A549 (cell line): ENCODE results near the gene ARHGEF26.

Source experiments
- CTCF ChIP-seq: fragments of >200 bp; sonication (Bioruptor Twin); formaldehyde crosslinking; IDR thresholded peaks from 3 replicates; pipeline ENCODE4 v1.5.1; 2016
- JUNB ChIP-seq: fragments of >200 bp; sonication (Bioruptor Twin); formaldehyde crosslinking; IDR thresholded peaks from 2 replicates; pipeline ENCODE4 v1.6.1; 2016
- KDM1A ChIP-seq: fragments of 200-600 bp; sonication (generic); IDR thresholded peaks from 2 replicates; pipeline ENCODE4 v1.6.1; 2016; ENCODE audit warnings: low read depth, mild to moderate bottlenecking
- REST ChIP-seq: fragments of 200-600 bp; sonication (generic); IDR thresholded peaks from 2 replicates; pipeline ENCODE4 v1.6.1; 2016; ENCODE audit warnings: antibody characterized with exemption, mild to moderate bottlenecking, moderate library complexity
- RFX5 ChIP-seq: fragments of 450-650 bp; IDR thresholded peaks from 2 replicates; pipeline ENCODE4 v1.7.1; 2014; ENCODE audit warnings: antibody characterized with exemption, mild to moderate bottlenecking, moderate library complexity

- TF ChIP-seq REST, result no peak
- TF ChIP-seq CTCF, result no peak
- TF ChIP-seq KDM1A, result no peak
- TF ChIP-seq RFX5, result no peak
- TF ChIP-seq JUNB, result no peak
Measured at GRCh38 chr3:154169796-154170110, 48.6 kb downstream of the ARHGEF26 start.
